GM12873 (cell line): ENCODE measurements around the gene LRRC1.

ENCODE experiments used
- CTCF ChIP-seq: IDR thresholded peaks from 2 replicates; pipeline ENCODE4 v1.5.1; 2012; ENCODE audit warnings: low read depth, mild to moderate bottlenecking, moderate library complexity, low read length, control low read depth; ENCODE audit not compliant: insufficient read depth; ENCODE audit errors: missing control alignments

Gene LRRC1

DNA sequence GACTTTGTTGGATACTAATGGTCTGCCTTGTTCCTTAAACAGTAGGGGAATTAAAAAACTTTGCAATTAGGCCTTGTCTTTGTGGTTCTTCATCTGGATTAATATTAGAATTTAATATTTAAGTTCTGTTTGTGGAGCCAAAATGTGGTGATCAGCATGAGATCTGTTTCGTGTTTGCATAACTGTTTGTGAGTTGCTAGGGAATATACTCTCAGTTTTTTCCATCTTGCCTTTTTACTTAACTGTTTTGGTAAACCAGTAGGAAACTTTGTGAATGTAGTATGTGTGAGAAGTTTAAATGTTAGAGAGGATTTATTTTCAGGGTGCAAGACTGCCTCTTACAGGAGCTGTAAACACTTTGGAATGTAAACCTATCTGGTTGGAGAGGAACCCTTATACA is 35.6 kb downstream of the LRRC1 start:
- TF ChIP-seq CTCF = no peak

- TF ChIP-seq CTCF = no peak
Observed at GRCh38 chr6:53831081-53831869, 36.5 kb downstream of the LRRC1 start.

DNA sequence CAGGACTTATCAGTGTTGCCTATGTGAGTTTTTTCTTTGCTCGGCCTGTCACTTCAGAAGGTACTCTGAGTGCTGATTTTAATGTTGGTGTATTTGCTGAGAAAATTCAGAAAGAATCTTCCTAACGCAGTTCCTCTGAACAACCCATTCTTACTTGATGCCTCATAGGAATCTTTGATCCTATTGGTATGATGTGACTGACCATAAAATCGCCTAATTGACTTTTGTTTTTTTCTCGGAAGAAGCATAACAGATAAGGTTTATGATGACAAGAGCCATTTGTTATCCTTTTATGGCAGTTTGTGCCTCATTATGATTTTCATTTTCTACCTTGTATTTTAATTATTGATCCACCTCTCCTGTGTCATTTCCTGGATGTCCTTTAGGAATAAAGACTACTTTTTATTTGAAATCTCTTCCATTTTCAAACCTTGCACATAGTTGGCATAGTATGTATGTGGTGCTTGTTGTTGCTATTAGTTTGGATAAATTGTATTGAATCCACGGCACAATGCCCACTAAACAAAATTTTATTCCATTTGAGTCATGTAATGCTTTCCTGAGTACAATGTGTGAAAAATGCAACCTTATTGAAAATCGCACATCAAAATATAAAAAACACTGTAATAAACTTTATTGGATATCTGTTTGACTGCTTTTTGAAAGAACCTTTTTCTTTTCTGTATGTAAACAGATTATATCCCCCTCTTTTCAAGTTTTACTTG is 37.3 kb downstream of the LRRC1 start:
- TF ChIP-seq CTCF = no peak

DNA sequence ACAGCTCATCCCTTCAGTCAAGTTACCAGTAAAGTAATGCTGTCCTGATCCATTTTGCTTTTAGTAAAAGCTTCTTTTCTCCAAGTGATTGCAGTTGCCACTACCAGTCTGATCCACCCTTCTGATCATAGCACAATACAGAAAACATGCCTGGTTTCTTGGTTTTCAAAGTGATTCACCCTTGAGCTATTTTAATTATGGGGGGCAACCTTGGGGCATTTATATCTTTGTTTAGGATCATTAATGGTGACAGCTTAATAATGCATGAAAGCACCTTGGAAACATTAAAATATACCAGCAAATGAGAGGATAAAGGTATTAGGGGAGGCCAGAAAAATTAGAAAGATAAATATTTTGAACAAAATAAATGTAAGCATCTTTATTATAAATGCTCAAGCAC is 38.4 kb downstream of the LRRC1 start:
- TF ChIP-seq CTCF = no peak

DNA sequence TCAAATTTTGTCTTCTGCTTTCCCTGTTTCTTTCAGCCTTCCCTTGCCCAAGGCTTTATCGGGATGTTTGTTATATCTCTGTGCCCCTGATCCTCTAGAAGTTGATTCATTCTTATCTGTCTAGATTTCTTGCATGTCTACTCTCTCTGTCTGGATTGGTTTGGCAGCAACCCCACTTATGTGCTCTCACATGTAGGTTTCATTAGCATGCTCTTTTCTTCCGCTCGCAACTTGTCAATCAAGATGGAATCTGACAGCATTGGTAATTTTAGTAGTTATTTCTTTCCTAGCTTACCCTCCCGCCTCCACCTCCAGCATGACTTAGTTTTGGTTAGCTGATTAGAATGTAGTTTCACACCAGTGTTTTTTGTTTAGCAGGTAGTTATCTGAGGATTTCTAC is 39.3 kb downstream of the LRRC1 start:
- no peak for TF ChIP-seq CTCF

- TF ChIP-seq CTCF = no peak
Observed at GRCh38 chr6:53837865-53838769, 43.3 kb downstream of the LRRC1 start.

GRCh38 chr6:53840027-53840426 is 45.2 kb downstream of the LRRC1 start:
- no peak for TF ChIP-seq CTCF
